Ovary (tissue), 9 donors: ENCODE measurements around the gene TMEM52B. TPM values are rescaled to one million over a fixed set of nuclear protein-coding genes. Genes with fewer than 3 reads are reported as not detected.

Experiments
- DNase-seq, 5 donors: peaks; one replicate each; pipeline ENCODE4 v3.0.0-alpha.2; 2019 to 2020
- H3K27ac ChIP-seq, 2 donors: fragments of 200-600 bp; one replicate each; pipeline versions ENCODE4 v1.5.1 to v1.8.0; 2019 to 2022
- H3K27me3 ChIP-seq: fragments of 200-600 bp; one replicate; pipeline ENCODE4 v1.8.0; 2022
- H3K36me3 ChIP-seq: fragments of 200-600 bp; sonication (generic); one replicate; pipeline ENCODE4 v1.5.1; 2019
- H3K4me1 ChIP-seq: one replicate; pipeline ENCODE4 v1.8.1; 2013; ENCODE audit warnings: mild to moderate bottlenecking, moderate library complexity; ENCODE audit not compliant: insufficient read depth
- H3K4me3 ChIP-seq: fragments of 200-600 bp; sonication (generic); one replicate; pipeline ENCODE4 v1.5.1; 2017
- H3K9me3 ChIP-seq, 2 donors: fragments of 200-600 bp in 1 of 2; sonication (generic) in 1 of 2; one replicate each; pipeline versions ENCODE4 v1.5.1 to v1.8.1; 2013 to 2019; ENCODE audit warnings: mild to moderate bottlenecking in 1 of 2, moderate library complexity in 1 of 2
- EP300 ChIP-seq: sonication (generic); formaldehyde crosslinking; IDR thresholded peaks from one replicate; pipeline ENCODE4 v1.6.1; 2017; ENCODE audit warnings: antibody characterized with exemption
- POLR2A ChIP-seq: fragments of 450-650 bp; IDR thresholded peaks from one replicate; pipeline ENCODE4 v1.6.1; 2017; ENCODE audit warnings: antibody characterized with exemption, mild to moderate bottlenecking, moderate library complexity
- WGBS, 3 donors: extraction: QIAGEN DNeasy Blood & Tissue Kit in 1 of 3; methylation state at CpG; one replicate each; pipeline versions ENCODE4 v1.1.5 to v1.1.7; 2013 to 2017; 5-methylcytosine and 5-hydroxymethylcytosine counted together
- intact Hi-C, 4 donors: fragments of 100-400 bp; cut with DNase I; formaldehyde crosslinking; loops; one replicate each; pipeline versions ENCODE4 v1.11.0 to v1.15.1; 2022 to 2023
- polyA plus RNA-seq, 2 donors: library from polyadenylated mRNA; stranded (reverse); fragments of 200-250 nt in 1 of 2; fragments of 350-450 nt in 1 of 2; fragmentation: Illumina TruSeq in 1 of 2; extraction: RNeasy Lipid Tissue Mini Kit (QIAGEN cat#74804) in 1 of 2; gene quantifications; one replicate each; pipeline ENCODE4 v1.2.3, GENCODE V29; 2013 to 2014
- total RNA-seq, 7 donors: library from RNA; depleted of rRNA in 2 of 7; stranded (reverse); fragments of >200 nt in 2 of 7; fragmentation: NEBNext Ultra II Directional in 3 of 7; extraction: Animal tissue kit (Norgen Biotek cat#: 25700) in 3 of 7; gene quantifications; one replicate each; pipeline versions ENCODE4 v1.1.0 to v1.2.4, GENCODE V29; 2016 to 2023
- TF ChIP-seq, protein P1 (sequence below), 3 donors: fragments of 450-650 bp in 2 of 3; fragments of 200-600 bp in 1 of 3; IDR thresholded peaks; one replicate each; pipeline versions ENCODE4 v1.5.1 to v1.8.0; 2016 to 2022; ENCODE audit warnings: antibody characterized with exemption in 3 of 3, mild to moderate bottlenecking in 1 of 3
- donor health status: DM: no; HTN: no; CAD: no; lungs with moderate emphysema.
- donor health status: DM: no; HTN: no; CAD: no.
- donor health status: Bipolar disorder and iron deficiency.
- donor health status: DM: yes; HTN: yes; CAD: no.
- donor health status: DM: no; HTN: no; CAD: no.
- donor health status: DM: yes; HTN: yes; CAD: no.

The TMEM52B gene
- total and polyA plus RNA-seq, 9 donors: 0.04 to 0.69 (median 0.09) TPM; not detected in 5

DNA sequence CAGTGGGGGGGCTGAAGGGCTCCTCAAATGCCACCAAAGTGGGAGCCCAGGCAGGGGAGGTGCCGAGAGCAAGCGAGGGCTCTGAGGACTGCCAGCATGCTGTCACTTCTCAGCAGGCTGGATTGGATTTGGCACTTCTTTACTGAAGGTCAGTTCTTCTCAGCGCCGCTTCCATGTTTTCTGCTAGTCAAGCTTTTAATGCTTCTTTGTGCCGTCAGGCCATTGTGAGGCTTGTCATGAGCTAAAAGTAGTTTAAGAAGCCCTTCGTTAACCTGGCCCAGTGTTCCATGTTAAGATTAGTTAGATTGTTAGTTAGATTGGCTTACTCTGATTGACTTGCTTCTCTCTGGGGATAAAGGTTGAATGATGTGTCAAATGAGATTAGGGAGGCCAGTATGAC, 47.3 kb downstream of the TMEM52B start:
- Histone ChIP-seq H3K27ac (no peak overlapping the region), H3K4me1 (no peaks in the 10 kb centered on the region), H3K27me3 (no peaks in the 10 kb centered on the region), H3K9me3 (no peaks in the 10 kb centered on the region), H3K4me3 (no peak overlapping the region), H3K36me3 (no peaks in the 10 kb centered on the region)
- no peak for DNase-seq
- TF ChIP-seq, protein P1, sequence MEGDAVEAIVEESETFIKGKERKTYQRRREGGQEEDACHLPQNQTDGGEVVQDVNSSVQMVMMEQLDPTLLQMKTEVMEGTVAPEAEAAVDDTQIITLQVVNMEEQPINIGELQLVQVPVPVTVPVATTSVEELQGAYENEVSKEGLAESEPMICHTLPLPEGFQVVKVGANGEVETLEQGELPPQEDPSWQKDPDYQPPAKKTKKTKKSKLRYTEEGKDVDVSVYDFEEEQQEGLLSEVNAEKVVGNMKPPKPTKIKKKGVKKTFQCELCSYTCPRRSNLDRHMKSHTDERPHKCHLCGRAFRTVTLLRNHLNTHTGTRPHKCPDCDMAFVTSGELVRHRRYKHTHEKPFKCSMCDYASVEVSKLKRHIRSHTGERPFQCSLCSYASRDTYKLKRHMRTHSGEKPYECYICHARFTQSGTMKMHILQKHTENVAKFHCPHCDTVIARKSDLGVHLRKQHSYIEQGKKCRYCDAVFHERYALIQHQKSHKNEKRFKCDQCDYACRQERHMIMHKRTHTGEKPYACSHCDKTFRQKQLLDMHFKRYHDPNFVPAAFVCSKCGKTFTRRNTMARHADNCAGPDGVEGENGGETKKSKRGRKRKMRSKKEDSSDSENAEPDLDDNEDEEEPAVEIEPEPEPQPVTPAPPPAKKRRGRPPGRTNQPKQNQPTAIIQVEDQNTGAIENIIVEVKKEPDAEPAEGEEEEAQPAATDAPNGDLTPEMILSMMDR (IDR thresholded peaks at IDR 0.05): no peak
- TF ChIP-seq EP300 (no peak), POLR2A (no peak)
- WGBS, 3 donors: 93 to 98% (median 97%) methylated on average over 6 of the region's 6 CpGs
- intact Hi-C loops: no loop called here

DNA sequence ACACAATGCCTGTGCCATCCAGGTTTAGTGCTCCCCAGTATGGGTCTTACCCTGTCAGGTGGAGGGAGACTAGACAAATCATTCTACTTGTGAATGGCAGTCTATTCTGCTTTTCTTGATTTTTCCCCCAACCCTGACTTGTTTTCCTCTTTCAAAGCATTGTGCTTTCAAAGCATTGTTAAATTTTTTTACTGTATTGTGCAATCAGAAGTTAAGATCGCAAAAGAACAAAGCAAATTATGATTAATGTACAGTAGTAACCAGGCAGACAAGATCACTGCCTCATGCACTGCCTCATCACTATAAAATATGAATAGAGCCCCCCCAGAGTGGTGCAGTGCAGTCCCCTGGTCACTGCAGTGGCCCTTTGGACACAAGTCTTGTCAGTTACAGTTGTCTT, 47.9 kb downstream of the TMEM52B start:
- DNase-seq: no peak
- H3K27ac ChIP-seq: no peak overlapping the region
- no peaks in the 10 kb centered on the region for H3K9me3 ChIP-seq
- TF ChIP-seq POLR2A (no peak), EP300 (no peak)
- TF ChIP-seq, protein P1 (IDR thresholded peaks at IDR 0.05): no peak
- intact Hi-C loops: no loop called here
- no peaks in the 10 kb centered on the region for H3K4me1 ChIP-seq
- no peak overlapping the region for H3K4me3 ChIP-seq
- WGBS, 3 donors: 63 to 93% (median 79%) methylated on average over 1 of the region's 1 CpG
- H3K36me3 ChIP-seq: no peaks in the 10 kb centered on the region
- no peaks in the 10 kb centered on the region for H3K27me3 ChIP-seq

DNA sequence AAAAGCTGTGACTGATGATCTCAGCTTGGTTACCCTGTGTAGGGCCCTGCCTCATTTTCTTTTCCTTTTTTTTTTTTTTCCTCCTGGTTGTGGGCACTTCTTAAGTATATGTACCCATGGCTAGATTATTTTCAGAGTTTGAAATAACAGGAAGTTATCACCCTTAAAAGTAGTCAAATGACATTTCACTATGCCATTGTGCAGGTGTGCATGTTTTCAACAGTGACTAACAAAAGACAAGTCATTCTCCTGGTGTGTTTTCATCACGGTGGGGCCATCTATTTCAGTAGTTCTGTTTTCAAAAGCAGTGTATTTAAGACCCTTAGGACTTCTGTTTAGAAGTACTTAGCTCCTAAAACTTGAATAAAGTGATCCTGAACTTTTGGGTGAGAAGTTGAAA, 48.8 kb downstream of the TMEM52B start:
- no peak overlapping the region for H3K27ac ChIP-seq
- WGBS, 3 donors: 84 to 89% (median 85%) methylated on average over 1 of the region's 1 CpG
- H3K9me3 ChIP-seq: no peaks in the 10 kb centered on the region
- TF ChIP-seq POLR2A (no peak), EP300 (no peak)
- TF ChIP-seq, protein P1 (IDR thresholded peaks at IDR 0.05): no peak
- intact Hi-C loops: no loop called here
- no peak overlapping the region for H3K4me3 ChIP-seq
- H3K36me3 ChIP-seq: no peaks in the 10 kb centered on the region
- H3K4me1 ChIP-seq: no peaks in the 10 kb centered on the region
- H3K27me3 ChIP-seq: no peaks in the 10 kb centered on the region
- no peak for DNase-seq

DNA sequence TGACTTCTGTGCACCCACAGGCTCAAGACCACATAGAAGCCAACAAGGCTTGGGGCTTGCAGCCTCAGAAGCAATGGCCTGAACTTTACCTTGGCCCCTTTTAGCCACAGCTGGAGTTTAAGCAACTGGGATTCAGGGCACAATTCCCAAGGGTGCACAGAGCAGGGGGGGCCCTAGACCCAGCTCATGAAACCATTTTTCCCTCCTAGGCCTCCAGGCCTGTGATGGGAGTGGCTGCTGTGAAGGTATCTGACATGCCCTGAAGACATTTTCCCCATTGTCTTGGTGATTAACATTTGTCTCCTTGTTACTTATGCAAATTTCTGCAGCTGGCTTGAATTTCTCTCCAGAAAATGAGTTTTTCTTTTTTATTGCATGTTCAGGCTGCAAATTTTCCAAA, 55.7 kb downstream of the TMEM52B start:
- no peaks in the 10 kb centered on the region for H3K36me3 ChIP-seq
- H3K4me3 ChIP-seq: no peak overlapping the region
- no peak for DNase-seq
- no peaks in the 10 kb centered on the region for H3K4me1 ChIP-seq
- no peak for TF ChIP-seq POLR2A
- no peak for TF ChIP-seq EP300
- TF ChIP-seq, protein P1 (IDR thresholded peaks at IDR 0.05): no peak
- intact Hi-C loops: loop anchor here in 1 of 4 donors (10.0 kb wide), 1 partner anchor 500 kb away; no protein-coding TSS in a partner anchor
- no peak overlapping the region for H3K27ac ChIP-seq
- H3K27me3 ChIP-seq: no peaks in the 10 kb centered on the region
- H3K9me3 ChIP-seq: no peaks in the 10 kb centered on the region
